Mesodermal cell (in vitro differentiated cells): Measurements from ENCODE around the gene CASZ1.

Experiments
- H3K27ac ChIP-seq: 2 replicates; pipeline ENCODE4 v1.7.0; 2013; ENCODE audit warnings: mild to moderate bottlenecking, low read depth, low read length, moderate library complexity; ENCODE audit not compliant: severe bottlenecking
- H3K36me3 ChIP-seq: 2 replicates; pipeline ENCODE4 v1.7.1; 2013; ENCODE audit warnings: mild to moderate bottlenecking, low read length, moderate library complexity; ENCODE audit not compliant: control insufficient read depth, insufficient read depth
- H3K4me1 ChIP-seq: one replicate; pipeline ENCODE4 v1.7.1; 2013; ENCODE audit warnings: mild to moderate bottlenecking, low read length; ENCODE audit not compliant: insufficient read depth, control insufficient read depth, poor library complexity, severe bottlenecking
- H3K4me3 ChIP-seq: 2 replicates; pipeline ENCODE4 v1.7.0; 2013; ENCODE audit warnings: low read length, control low read depth, mild to moderate bottlenecking; ENCODE audit not compliant: insufficient read depth, poor library complexity, severe bottlenecking; ENCODE audit errors: extremely low read depth
- H3K9me3 ChIP-seq: 2 replicates; pipeline ENCODE4 v1.7.1; 2013; ENCODE audit warnings: mild to moderate bottlenecking, low read length, moderate library complexity; ENCODE audit not compliant: control insufficient read depth
- WGBS, 2 experiments: methylation state at CpG; one replicate each; pipeline ENCODE4 v1.1.5; 2013; ENCODE audit warnings: missing lambda C conversion rate in 2 of 2; ENCODE audit not compliant: insufficient coverage in 2 of 2; 5-methylcytosine and 5-hydroxymethylcytosine counted together

The CASZ1 gene

GRCh38 chr1:10613340-10613739, 183.1 kb downstream of the CASZ1 start:
- Histone ChIP-seq H3K4me3 (no peak overlapping the region), H3K4me1 (no peaks in the 10 kb centered on the region), H3K27ac (no peak overlapping the region), H3K9me3 (no peaks in the 10 kb centered on the region), H3K36me3 (peaks cover 6% of the 10 kb centered on the region)
- WGBS, 2 experiments: 98 to 100% methylated on average over 7 to 9 of the region's 10 CpGs

- Histone ChIP-seq H3K27ac (no peak overlapping the region), H3K36me3 (peaks cover 5% of the 10 kb centered on the region)
- 89 to 92% methylated on average over 12 of the region's 12 CpGs for WGBS, 2 experiments
Observed at GRCh38 chr1:10612436-10613160, 183.8 kb downstream of the CASZ1 start.

GRCh38 chr1:10610901-10611600, 185.4 kb downstream of the CASZ1 start:
- Histone ChIP-seq H3K4me1 (no peaks in the 10 kb centered on the region), H3K9me3 (no peaks in the 10 kb centered on the region), H3K27ac (no peak overlapping the region), H3K4me3 (no peak overlapping the region), H3K36me3 (peaks cover 6% of the 10 kb centered on the region)
- 83 to 98% methylated on average over 4 to 6 of the region's 6 CpGs for WGBS, 2 experiments

More at GRCh38 chr1:10612436-10613160, 183.8 kb downstream of the CASZ1 start:
- Histone ChIP-seq H3K4me3 (no peak overlapping the region), H3K4me1 (no peaks in the 10 kb centered on the region), H3K9me3 (no peaks in the 10 kb centered on the region)

- no peak overlapping the region for H3K27ac ChIP-seq
- no peak overlapping the region for H3K4me3 ChIP-seq
- WGBS, 2 experiments: 82 to 92% methylated on average over 2 of the region's 2 CpGs
- peaks cover 10% of the 10 kb centered on the region for H3K36me3 ChIP-seq
- H3K9me3 ChIP-seq: no peaks in the 10 kb centered on the region
- H3K4me1 ChIP-seq: no peaks in the 10 kb centered on the region
Observed at GRCh38 chr1:10608690-10609089, 187.8 kb downstream of the CASZ1 start.

GRCh38 chr1:10607228-10607627, 189.2 kb downstream of the CASZ1 start:
- H3K27ac ChIP-seq: no peak overlapping the region
- no peaks in the 10 kb centered on the region for H3K4me1 ChIP-seq
- 86% methylated on average over 3 of the region's 3 CpGs; no CpG with 5 or more reads in 1 of the 2 experiments for WGBS, 2 experiments
- peaks cover 6% of the 10 kb centered on the region for H3K36me3 ChIP-seq
- H3K9me3 ChIP-seq: no peaks in the 10 kb centered on the region
- no peak overlapping the region for H3K4me3 ChIP-seq

GRCh38 chr1:10606064-10606463, 190.4 kb downstream of the CASZ1 start:
- no peaks in the 10 kb centered on the region for H3K9me3 ChIP-seq
- no peak overlapping the region for H3K4me3 ChIP-seq
- H3K36me3 ChIP-seq: peaks cover 6% of the 10 kb centered on the region
- peaks cover 4% of the 10 kb centered on the region for H3K4me1 ChIP-seq
- WGBS, 2 experiments: 74 to 86% methylated on average over 3 to 5 of the region's 7 CpGs
- no peak overlapping the region for H3K27ac ChIP-seq

GRCh38 chr1:10604966-10605365, 191.5 kb downstream of the CASZ1 start:
- no peak overlapping the region for H3K27ac ChIP-seq
- 91 to 93% methylated on average over 5 to 6 of the region's 7 CpGs for WGBS, 2 experiments
- H3K4me1 ChIP-seq: peaks cover 4% of the 10 kb centered on the region
- no peak overlapping the region for H3K4me3 ChIP-seq
- H3K9me3 ChIP-seq: no peaks in the 10 kb centered on the region
- peaks cover 6% of the 10 kb centered on the region for H3K36me3 ChIP-seq

GRCh38 chr1:10602936-10603335, 193.5 kb downstream of the CASZ1 start:
- H3K4me1 ChIP-seq: peaks cover 18% of the 10 kb centered on the region
- peaks cover 6% of the 10 kb centered on the region for H3K36me3 ChIP-seq
- H3K4me3 ChIP-seq: no peak overlapping the region
- WGBS, 2 experiments: 92% methylated on average over 2 of the region's 3 CpGs; no CpG with 5 or more reads in 1 of the 2 experiments
- H3K27ac ChIP-seq: no peak overlapping the region
- no peaks in the 10 kb centered on the region for H3K9me3 ChIP-seq

GRCh38 chr1:10601342-10602070, 194.9 kb downstream of the CASZ1 start:
- H3K9me3 ChIP-seq: no peaks in the 10 kb centered on the region
- no peak overlapping the region for H3K27ac ChIP-seq
- 85 to 93% methylated on average over 6 of the region's 6 CpGs for WGBS, 2 experiments
- peaks cover 19% of the 10 kb centered on the region for H3K4me1 ChIP-seq
- H3K36me3 ChIP-seq: peaks cover 6% of the 10 kb centered on the region
- H3K4me3 ChIP-seq: no peak overlapping the region

- Histone ChIP-seq H3K4me1 (peaks cover 35% of the 10 kb centered on the region), H3K4me3 (no peak overlapping the region), H3K36me3 (no peaks in the 10 kb centered on the region), H3K27ac (no peak overlapping the region), H3K9me3 (no peaks in the 10 kb centered on the region)
- 95 to 100% methylated on average over 4 to 6 of the region's 6 CpGs for WGBS, 2 experiments
Observed at GRCh38 chr1:10599194-10599861, 197.1 kb downstream of the CASZ1 start.
